ENCODE measurements around the gene PDZD7.
"Not testable (repeated sequence)": the region's sequence is repeated elsewhere in the genome, so short reads cannot be mapped to it uniquely, and the experiment has no call there.

PDZD7 gene

DNA sequence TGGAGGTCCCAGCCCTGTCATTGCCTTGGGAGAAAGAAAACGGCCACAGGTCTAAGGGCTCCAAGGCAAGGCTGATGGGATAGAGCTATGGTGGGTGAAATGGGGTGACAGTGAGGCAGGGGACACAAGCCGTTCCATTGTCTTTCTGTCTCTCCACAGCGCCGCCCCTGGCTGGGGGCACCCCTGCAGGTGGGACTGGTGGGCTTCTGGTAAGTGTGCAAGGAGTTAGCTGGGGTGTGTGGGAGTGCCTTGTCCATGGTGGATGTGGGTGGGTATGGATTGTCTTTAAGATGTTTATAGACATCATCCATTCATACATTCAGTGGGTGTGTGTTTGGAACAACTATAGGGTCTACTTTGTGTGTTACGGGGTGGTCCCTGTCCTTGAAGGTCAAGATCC is 7.6 kb upstream of the PDZD7 start:
- no peak for DNase-seq

DNA sequence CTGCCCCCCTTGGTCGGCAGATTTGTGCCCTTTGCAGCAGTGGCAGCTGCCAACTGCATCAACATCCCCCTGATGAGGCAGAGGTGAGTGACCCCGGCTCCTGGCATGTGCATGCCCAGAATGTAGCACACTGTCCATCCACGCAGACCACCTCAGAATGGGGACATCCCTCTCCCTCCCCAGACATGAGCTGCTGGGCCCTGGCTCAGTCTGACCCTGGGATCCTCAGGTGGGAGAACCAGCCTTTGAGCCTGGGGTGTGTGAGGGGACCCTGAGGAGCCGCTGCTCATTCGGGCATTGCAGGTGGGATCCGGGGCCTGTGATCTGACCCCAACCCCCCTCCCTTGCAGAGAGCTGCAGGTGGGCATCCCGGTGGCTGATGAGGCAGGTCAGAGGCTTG is 5.8 kb upstream of the PDZD7 start:
- no peak for DNase-seq

DNA sequence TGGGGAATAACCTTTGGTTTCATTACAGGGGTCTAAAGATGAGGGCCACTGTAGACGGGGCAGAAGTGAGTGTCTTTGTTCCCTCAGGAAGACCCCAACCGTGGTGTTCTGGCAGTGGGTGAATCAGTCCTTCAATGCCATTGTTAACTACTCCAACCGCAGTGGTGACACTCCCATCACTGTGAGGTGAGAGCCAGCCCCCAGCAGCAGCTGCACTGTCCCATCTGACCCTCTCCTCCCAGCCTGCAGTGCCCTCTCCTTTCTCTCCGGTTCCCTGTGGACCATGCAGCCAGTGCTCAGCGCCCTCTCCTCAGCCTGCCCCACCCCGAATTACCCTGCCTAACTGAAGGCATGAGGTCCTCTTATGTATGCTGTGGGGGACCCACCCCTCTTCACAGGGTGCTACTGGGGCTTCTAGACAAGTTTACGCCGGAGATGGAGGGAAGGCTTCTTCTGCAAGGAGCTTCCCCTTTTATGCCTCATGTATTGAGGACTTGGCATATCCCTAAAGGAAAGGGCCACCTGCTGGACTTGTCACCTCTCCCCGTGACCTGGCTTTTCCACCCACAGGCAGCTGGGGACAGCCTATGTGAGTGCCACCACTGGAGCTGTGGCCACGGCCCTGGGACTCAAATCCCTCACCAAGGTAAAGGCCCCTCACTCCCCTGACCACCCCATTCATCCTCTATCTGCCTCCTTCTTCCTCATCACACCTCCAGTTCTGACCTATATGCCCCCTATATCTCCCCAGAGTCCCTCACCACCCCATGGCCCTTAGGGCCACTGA is 5.2 kb upstream of the PDZD7 start:
- DNase-seq = no peak

DNA sequence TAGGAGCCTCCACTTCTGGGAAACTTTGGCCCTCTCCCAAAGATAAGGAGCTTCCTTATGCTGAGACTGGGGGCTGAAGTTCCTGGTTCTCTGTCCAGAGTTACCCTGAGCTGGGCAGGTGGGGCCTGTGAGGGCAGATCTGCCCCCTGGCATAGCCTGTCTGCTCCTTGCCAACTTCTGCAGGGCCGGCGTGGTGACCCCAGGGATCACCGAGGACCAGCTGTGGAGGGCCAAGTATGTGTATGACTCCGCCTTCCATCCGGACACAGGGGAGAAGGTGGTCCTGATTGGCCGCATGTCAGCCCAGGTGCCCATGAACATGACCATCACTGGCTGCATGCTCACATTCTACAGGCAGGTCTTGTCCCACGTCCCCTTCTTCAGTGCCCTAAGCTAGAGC is 4.4 kb upstream of the PDZD7 start:
- no peak for DNase-seq

DNA sequence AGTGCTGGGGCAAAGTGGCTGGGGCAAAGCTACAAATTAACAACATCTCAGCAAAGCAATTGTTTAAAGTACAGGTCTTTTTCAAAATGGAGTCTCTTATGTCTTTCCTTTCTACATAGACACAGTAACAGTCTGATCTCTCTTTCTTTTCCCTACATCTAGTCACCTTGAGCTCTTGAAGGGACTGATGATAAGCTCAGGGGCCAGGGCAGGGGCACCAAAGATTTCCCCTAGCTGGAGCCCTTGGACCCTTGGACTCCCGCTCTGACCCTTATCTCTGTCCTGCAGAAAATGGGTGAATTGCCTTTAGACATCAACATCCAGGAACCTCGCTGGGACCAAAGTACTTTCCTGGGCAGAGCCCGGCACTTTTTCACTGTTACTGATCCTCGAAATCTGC is 3.5 kb upstream of the PDZD7 start:
- not testable (repeated sequence) for DNase-seq

DNA sequence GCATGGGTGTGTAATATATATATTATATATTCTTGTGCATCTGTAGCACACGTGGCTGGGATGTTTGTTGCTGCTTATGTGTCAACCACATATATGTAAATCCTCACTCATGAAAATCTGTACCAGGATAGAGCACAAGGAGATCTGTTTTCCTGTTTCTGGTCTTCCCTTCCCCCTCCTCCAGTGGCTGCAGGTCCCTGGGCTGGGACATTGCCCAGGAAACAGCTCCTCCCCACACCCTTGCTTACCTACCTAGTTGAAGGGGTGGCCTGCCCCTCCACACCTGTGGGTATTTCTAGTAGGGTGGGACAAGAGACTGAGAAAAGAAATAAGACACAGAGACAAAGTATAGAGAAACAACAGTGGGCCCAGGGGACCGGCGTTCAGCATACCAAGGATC is 2.3 kb upstream of the PDZD7 start:
- DNase-seq = no peak

DNA sequence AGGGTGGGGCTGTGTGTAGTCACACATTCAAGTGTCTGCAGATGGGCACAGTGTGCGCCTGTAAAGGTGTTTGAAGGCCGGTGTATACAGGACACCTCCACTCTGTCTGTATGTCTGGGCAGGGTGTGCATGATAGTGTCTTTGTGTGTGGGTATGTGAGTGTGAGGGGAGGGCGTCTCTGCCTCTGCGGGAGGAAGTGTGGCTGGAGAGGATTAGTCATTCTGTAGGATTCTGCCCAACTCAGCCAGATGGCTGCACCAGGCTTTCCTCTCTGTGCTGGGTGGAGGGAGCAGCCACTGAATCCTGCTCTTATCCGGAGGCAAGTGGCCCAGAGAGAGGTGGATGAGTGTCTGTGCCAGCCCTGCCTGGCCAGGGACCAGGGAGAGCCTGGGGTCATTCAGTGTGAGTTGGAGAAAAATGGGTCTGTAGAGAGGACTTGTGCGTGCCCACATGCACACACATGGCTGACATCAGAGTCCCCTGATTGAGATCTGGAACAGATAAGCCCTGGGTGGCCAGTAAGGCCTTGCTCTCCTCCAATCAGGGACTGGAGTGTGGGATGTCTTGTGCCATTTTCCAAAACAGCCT is 1.8 kb upstream of the PDZD7 start:
- DNase-seq = peak; percentile 71

DNA sequence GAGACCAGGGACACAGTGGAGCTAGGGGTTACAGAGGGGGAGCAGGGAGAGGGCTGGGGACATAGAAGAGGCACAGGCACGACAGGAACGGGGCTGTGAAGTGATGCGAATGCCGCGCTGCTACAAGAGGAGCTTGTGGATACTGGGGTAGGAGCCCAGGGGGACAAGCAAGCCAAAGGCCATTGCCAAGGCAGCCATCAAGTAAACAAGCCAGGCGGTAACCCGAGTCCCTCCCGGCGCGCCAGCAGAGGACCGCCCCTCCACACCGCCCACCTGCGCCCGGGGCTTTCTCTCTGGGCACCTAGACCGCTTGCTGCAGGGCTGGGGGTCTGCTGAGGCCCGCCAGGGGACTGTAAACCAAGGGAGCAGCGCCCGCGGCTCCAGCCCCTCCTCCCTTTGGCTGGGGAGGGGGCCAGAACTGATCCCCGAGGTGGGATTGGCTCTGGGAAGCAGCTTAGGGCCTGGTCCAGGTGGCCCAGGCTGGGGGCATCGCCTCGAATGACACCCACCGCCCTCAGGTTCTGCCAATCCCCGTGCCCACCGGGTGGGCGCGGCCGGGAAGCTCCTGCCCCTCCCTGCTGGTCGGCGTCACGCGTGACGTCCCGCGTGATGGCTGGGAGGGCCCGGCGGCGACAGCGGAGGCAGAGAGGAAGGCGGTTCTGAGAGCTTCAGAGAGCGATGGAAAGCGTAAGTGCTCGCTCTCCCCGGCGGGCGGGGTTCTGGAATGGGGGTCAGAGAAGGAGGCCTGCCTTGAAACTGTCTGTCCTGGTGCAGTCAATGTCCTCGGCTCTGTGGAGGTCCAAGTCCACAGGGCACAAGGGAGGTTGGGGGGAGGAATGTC is 1.1 kb upstream of the PDZD7 start:
- peak; percentile 84 for DNase-seq

DNA sequence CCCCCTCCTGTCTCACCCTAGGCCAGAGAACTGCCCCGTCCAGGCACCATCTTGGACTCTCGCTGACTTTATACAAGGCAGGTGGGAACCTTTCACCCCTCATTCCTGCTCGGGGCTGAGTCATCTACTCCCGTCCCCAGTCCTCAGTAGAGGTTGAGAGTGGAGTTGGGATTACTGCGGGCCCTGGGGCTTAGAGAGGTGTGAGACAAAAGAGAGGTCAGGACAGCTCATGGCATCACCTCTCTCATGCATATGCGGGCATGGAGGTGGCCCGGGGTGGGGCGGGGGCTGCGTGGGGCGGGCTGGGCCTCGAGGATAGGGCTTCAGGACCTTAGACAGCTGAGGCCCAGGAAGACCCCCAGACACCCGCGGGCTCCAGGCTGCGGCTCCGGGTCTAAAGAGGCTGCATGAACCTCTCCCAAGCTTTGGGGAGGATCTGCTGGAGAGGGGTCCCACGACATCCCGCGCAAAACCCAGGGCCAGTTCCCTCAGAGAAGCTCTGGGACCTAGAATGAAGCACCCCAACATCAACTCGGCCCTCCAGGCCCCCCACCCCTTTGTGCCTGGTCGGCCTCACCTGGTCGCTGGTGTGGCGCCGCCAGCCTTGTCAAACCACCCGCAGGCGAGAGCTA is 317 bp downstream of the PDZD7 start:
- no peak for DNase-seq

DNA sequence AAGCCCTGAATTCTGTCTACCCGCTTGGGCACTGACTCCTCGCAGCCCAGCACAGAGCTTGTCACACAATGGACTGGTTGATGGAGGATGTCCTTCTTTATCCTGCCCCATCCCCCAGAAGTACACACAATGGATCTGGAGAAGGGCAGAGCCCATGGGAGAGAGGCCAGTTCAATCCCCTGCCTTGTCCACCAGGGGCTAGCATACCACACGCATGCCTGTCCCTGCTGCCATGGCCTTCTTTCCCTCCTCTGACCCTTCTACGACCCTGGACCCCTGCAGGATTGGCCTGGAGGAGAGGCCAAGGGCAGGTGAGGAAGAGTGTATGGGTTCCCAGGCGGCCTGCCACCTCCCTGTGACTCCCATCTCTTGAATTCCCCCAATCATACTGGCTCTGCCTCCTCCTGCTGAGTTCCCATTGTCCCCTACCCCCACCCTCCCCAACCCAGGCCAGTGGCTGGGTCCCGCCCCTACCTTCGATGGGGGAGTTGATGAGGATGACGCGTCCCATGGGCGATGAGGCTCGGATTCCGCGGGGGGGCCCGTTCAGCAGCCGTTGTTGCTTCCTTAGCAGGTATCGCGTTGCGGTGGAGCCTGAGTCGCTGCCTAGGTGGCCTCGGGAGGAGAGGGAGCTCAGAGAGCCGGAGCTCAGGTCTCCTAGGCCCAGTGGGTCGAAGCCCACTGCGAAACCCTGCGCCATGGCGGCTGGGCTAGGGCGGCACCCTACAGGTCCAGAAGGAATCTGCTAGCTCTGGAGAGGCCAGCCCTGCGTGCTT is 1.2 kb downstream of the PDZD7 start:
- DNase-seq = no peak

DNA sequence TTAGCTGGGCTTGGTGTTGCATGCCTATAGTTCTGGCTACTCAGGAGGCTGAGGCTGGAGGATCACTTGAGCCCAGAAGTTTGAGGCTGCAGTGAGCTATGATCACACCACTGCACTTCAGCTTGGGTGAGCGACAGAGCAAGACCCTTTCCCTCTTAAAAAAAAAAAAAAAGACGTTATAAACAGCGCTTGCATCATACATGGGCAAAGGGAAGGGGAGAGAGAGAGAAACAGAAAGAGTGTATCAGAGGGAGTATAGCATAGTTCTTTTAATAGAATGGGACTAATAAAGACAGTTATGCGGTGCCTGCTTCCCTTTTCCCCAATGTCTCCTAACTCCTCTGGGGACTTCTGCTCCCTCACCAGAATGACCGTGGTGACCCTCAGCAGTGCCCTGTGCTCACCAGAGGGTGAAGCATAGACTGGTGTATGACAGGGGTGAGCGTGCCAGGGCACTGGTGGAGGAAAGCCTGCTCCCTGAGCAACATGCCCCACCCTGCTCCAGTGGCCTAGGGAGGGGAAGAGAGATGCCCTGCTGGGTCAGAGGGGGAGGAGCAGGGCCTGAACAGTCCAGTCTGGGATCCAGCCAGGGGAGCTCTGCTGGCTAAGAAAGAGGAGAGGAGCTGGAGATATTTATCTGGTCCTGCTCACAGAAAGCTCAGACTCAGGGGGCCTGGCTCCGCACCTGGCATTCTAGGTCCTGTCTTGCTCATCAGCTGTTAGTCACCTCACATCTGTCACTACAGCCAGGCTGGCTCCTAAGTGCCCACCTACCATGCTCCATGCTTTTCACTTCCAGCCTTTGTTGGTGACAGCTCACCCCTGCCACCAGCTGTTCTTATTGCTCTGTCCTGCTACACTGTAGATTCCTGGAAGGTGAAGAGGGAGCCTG is 2.2 kb downstream of the PDZD7 start:
- no peak for DNase-seq

DNA sequence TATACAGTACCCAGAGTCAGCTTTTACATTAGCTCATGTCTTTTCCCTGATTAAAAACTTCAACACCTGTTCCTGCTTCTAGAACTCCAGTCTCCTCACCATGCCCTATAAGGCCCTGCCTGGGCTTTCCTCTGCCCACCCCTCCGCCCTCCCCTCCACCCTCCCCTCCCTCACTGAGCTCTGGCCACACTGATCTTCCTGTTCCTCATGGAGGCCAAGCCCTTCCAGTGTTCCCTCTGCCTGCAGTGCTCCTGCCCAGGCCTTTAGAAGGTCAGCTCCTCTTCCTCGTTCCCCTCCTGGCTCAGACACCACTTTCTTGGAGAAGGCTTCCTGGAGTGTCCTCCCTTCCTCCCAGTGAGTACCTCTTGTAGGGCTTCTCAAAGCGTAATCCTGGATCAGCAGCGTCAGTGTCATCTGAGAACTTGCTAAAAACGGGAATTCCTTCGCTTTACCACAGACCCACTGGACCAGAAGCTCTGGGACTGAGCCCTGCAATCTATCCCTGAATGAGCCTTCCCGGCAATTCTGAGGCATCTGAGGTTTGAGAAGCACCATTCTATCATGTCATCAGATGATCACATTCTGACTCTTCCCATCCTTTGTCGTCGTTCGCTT is 3.7 kb downstream of the PDZD7 start:
- DNase-seq = no peak

DNA sequence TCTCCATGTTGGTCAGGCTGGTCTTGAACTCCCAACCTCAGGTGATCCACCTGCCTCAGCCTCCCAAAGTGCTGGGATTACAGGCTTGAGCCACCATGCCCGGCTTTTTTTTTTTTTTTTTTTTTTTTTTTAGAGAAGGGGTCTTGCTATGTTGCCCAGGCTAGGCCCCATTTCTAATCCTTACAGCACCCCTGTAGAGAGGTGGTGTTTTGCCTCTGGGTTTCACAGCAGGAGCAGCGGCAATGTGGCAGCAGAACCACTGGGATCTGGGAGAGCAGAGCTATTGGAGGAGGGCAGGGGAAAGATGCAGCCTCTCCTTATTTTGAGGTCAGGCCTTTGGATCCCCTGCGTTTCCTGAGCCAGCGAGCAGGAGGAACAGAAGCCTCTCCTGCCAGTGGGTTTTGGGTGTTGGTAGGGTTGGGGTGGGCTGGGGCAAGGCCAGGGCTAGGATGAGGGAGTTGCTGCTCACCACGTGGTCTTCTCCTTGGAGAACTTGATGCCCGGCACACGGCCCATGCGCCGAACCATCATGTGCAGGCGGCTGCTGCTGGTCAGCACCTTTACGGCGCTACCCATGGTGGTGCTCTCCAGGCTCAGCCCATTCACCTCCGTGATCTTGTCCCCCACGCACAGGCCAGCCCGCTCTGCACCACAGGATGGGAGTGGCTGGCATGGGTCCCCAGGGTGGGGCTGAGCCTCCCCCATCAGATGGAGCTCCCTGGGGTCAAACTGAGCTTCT is 7.8 kb downstream of the PDZD7 start:
- no peak for DNase-seq

DNA sequence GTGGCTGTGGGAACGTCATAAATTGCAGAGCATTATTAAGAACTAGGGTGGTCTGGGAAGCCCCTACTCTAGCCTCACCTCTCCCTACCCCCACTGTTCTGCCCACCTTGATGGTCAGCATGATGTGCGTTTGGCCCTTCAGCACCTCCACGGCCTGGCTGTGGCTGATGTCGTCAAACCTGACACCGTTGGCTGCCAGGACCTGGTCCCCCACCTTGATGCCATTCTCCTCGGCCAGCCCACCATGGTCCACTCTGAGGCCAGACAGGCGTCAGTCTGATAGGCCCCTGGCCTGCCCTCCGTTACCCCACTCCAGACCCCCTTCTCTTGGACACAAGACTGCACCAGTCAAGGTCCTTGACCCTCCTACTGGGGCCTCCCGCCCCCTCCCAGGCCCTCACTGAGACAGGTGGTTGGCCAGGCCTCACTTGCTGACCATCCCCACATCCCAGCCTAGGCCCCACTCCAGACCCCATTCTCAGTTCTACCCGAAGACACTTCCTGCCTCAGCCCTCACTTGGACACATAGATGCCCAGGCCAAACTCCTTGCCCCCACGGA is 9.2 kb downstream of the PDZD7 start:
- DNase-seq = no peak

DNA sequence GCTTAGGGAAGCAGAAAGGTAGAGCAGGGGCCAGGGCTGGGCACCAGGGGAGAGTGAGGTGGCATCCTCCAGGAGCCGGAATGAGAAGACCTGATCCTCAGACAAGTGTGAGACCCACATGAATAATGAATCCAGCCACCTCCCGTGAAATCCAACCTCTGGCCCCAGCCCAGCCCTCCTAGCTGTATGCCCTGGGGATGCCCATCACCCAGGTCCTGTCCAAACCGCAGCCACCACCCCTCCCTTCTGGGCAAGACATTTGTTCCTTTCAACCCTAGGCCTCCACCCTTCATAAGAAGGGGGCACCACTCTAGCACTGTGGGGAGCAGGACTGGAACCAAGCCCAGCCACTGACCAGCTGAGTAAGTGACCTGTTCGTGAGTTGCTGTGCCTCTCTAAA is 9.7 kb downstream of the PDZD7 start:
- DNase-seq = no peak

DNA sequence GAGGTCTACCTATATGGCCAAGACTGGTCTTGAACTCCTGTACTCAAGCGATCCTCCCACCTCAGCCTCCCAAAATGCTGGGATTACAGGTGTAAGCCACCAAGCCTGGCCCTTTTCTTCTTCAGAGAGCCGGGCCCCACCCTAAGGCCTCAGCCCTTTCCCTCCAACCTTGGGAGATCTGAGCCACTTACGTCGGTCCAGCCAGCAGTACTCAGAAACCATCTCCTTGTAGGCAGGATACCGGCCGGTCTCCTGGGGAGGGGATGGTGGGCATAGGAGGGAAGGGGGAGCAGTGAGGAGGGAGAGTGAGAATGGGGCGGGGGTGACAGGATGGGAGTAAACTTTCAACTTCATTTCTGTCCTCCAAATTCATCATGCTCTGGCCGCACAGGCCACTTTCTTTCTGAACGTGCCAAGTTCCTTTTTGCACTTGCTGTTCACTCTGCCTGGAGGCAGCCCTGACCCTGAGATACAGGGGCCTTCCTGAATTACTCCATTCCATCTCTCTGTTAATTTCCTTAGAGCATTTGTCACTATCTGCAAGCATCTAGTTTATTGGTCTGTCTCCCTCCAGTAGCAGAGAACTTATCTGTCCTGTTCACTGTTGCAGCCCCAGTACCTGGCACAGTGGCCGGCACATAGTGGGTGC is 10.4 kb downstream of the PDZD7 start:
- DNase-seq = no peak

DNA sequence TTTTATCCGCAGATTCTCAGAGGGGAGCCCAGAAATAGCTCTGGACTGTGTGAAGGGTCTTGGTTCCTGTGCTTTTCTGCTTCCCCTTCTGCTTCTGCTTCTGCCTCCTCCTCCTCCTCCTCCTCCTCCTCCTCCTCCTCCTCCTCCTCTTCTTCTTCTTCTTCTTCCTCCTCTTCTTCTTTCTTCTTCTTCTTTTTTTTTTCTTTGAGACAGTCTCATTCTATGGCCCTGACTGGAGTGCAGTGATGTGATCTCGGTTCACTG is 11.6 kb downstream of the PDZD7 start:
- no peak for DNase-seq

DNA sequence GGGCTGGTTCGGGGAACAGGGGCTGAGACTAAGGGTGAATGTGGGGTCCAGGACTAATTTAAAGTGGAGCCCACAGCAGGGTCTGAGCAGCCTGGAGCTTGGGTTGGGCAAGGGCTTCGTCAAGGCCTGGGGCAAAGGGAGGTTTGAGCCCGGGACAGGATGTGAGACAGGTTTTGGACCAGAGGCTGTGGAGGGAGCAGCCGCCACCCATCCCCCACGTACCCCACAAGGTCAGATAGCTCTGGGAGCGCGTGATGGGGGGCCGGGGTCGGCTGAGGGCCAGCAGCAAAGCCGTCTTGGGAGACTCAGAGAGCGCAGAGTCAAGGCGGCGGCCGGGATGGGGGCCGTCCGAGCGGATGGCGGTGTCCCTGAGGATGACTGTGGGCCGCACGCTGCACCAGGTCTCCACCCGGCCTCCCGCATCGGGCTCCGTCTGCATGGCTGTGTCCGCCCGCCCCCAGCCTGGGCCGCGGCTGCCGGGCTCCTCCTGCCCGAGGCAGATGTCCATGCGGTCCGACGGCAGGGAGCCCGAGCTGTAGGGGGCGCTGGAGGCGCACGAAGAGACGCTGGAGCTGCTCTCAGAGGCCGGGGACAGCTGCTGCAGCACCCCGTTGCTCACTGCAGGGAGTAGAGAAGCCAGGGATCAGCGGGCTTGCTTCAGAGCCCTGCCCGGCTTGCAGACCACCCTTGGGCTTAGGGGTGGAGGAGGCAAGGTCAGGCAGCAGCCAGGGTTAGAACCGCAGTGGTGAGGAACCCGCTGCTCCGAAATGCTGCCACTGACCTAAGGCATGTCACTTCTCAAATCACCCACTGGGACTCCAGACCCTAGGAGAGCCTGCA is 12.1 kb downstream of the PDZD7 start:
- DNase-seq = peak; percentile 92

DNA sequence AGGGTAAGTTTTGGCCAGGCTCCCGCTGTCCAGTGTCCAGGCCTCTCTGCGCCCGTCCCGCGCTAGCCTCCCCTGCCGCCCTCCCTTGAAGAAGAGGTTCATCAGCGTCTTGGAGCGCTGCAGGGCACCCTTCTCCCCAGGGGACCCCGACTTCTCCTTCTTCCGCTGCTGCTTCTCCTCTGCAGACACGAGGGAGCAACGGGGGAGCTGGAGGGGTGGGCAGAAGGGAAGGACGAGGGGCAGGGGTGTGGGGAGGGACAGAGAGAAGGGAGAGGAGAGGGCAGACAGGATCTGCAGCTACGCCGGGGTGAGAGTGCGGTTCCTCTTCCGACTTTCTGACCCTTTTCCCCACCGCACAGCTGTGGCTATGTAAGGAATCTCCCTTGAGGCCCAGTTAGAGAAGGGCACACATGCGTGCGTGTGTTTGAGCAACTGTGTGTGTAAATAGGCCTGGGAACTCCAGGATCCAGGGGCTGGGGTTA is 12.8 kb downstream of the PDZD7 start:
- peak; percentile 66 for DNase-seq
